PC-3 (cell line): ENCODE data around the gene KCNK3.

ENCODE experiments used
- EZH2phosphoT487 ChIP-seq: fragments of 300-600 bp; sonication (generic); IDR thresholded peaks from 2 replicates; pipeline ENCODE4 v1.6.1; 2018; ENCODE audit warnings: mild to moderate bottlenecking, antibody characterized with exemption, low read length, borderline replicate concordance
- TF ChIP-seq, protein P1 (sequence below): fragments of 300-600 bp; sonication (generic); conservative IDR thresholded peaks from 2 replicates; pipeline ENCODE4 v1.5.1; 2017; ENCODE audit warnings: antibody characterized with exemption, low read depth, mild to moderate bottlenecking, low read length

DNA sequence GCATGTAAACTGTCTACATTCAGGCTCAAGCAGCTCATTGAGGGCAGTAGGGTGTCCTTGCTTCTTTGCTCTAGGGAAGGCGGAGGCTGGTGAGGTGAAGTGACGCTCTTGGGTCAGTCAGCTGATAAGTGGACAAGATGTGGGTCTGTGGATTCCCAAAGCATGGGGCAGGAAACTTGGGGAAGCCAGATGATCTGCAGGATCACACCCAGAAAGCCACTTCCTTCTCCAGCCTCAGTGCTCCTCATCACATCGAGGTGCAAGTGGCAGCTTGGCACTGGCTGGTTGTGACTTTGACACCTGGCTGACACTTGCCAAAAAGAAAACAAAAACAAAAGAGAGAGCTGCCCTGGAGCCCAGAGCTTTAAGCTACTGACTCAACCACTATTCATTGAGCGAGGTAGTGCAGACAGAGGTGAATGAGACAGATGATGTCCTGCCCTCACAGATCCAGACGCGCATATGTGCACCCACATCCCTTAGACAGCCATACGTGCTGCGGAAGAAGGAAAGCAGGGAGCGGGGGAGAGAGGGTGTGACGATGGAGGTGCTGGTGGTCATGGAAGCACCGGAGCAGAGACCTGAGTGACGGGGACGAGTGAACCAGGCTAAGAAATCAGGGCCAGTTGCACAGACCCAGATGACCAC, 48.2 kb upstream of the KCNK3 start:
- TF ChIP-seq, protein P1, sequence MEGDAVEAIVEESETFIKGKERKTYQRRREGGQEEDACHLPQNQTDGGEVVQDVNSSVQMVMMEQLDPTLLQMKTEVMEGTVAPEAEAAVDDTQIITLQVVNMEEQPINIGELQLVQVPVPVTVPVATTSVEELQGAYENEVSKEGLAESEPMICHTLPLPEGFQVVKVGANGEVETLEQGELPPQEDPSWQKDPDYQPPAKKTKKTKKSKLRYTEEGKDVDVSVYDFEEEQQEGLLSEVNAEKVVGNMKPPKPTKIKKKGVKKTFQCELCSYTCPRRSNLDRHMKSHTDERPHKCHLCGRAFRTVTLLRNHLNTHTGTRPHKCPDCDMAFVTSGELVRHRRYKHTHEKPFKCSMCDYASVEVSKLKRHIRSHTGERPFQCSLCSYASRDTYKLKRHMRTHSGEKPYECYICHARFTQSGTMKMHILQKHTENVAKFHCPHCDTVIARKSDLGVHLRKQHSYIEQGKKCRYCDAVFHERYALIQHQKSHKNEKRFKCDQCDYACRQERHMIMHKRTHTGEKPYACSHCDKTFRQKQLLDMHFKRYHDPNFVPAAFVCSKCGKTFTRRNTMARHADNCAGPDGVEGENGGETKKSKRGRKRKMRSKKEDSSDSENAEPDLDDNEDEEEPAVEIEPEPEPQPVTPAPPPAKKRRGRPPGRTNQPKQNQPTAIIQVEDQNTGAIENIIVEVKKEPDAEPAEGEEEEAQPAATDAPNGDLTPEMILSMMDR: no peak
- no peak for TF ChIP-seq EZH2phosphoT487
